Esophagus muscularis mucosa (tissue), 3 donors: ENCODE results near the gene TPCN1.

Source experiments
- CTCF ChIP-seq, 3 experiments: fragments of 200-600 bp in 2 of 3; fragments of 450-650 bp in 1 of 3; sonication (generic) in 2 of 3; IDR thresholded peaks; one replicate each; pipeline ENCODE4 v1.5.1; 2017 to 2019; ENCODE audit warnings: antibody characterized with exemption in 3 of 3, mild to moderate bottlenecking in 2 of 3, moderate library complexity in 1 of 3
- EP300 ChIP-seq: sonication (generic); formaldehyde crosslinking; IDR thresholded peaks from one replicate; pipeline ENCODE4 v1.6.1; 2017; ENCODE audit warnings: antibody characterized with exemption

GRCh38 chr12:113297214-113297587 is 75.9 kb downstream of the TPCN1 start:
- TF ChIP-seq CTCF (IDR thresholded peaks at IDR 0.05) (no peak), EP300 (no peak)
